HepG2 (cell line): ENCODE data around the gene UBE4A. TPM values are rescaled to one million over a fixed set of nuclear protein-coding genes. Genes with fewer than 3 reads are reported as not detected.

ENCODE experiments used
- ATAC-seq: fragments of 200-7000 bp; cut with Tn5 transposase; 3 replicates; pipeline ENCODE4 v1.9.1; 2020; ENCODE audit warnings: mild to moderate bottlenecking, moderate library complexity
- BruUV-seq: library from RNA; stranded (reverse); fragments of 400-500 nt; replicated peaks from 2 replicates; lab custom pipeline; 2021; lab: Mats Ljungman, UMichigan
- CTCF ChIA-PET: fragments of 300-600 bp; formaldehyde crosslinking; extraction: SDS; loops from one replicate; lab custom pipeline; 2021; ENCODE audit warnings: low total read pairs, inconsistent platforms, low intra/inter-chr PET ratio; lab: Yijun Ruan, JAX
- POLR2A ChIA-PET: fragments of 350-600 bp; sonication (Branson Sonifier 250); formaldehyde crosslinking; loops from one replicate; lab custom pipeline; 2020; ENCODE audit warnings: antibody characterized with exemption, inconsistent platforms; lab: Yijun Ruan, JAX
- DNase-seq: peaks from one replicate; pipeline ENCODE4 v3.0.0-alpha.2; 2015; ENCODE audit warnings: low spot score
- FAIRE-seq: peaks from 3 replicates; lab custom pipeline; 2011; peaks lifted over from hg19 to GRCh38; lab: Jason Lieb, UNC
- H2AFZ ChIP-seq: one replicate; pipeline ENCODE4 v1.6.1; 2011; ENCODE audit warnings: low read length, inconsistent platforms
- H3K27ac ChIP-seq: fragments of 300-600 bp; 3 replicates; pipeline ENCODE4 v1.8.0; 2011; ENCODE audit warnings: mixed run types, mild to moderate bottlenecking, mixed read lengths, low read length, inconsistent platforms; ENCODE audit not compliant: insufficient read depth; ENCODE audit errors: extremely low read length
- H3K27me3 ChIP-seq, 2 experiments: fragments of 200-600 bp in 1 of 2; 2 replicates in 1 of 2; 3 replicates in 1 of 2; pipeline versions ENCODE4 v1.6.0 to v1.8.0; 2011; ENCODE audit warnings: low read length in 2 of 2, mild to moderate bottlenecking in 2 of 2, moderate library complexity in 2 of 2, inconsistent platforms in 1 of 2; ENCODE audit not compliant: insufficient read depth in 2 of 2, control insufficient read depth in 1 of 2
- H3K36me3 ChIP-seq, 2 experiments: fragments of 200-600 bp in 1 of 2; replicated peaks in 1 of 2; 2 replicates in 1 of 2; 3 replicates in 1 of 2; pipeline versions ENCODE4 v1.5.1 to v1.8.0; 2011; ENCODE audit warnings: low read length in 2 of 2, inconsistent platforms in 1 of 2; ENCODE audit not compliant: insufficient read depth in 2 of 2, control insufficient read depth in 1 of 2
- H3K4me1 ChIP-seq: 2 replicates; pipeline ENCODE4 v1.5.1; 2012; ENCODE audit warnings: low read length, inconsistent platforms; ENCODE audit not compliant: insufficient read depth
- H3K4me2 ChIP-seq: 2 replicates; pipeline ENCODE4 v1.6.0; 2011; ENCODE audit warnings: low read depth, low read length, inconsistent platforms
- H3K4me3 ChIP-seq, 3 experiments: fragments of 200-600 bp in 1 of 3; sonication (generic), shearing (Covaris generic) in 1 of 3; replicated peaks in 1 of 3; 2 replicates each; pipeline ENCODE4 v1.5.1; 2011 to 2016; ENCODE audit warnings: low read length in 3 of 3, inconsistent platforms in 2 of 3, low read depth in 2 of 3, mild to moderate bottlenecking in 2 of 3, control low read depth in 1 of 3, mixed read lengths in 1 of 3; ENCODE audit not compliant: insufficient read depth in 1 of 3
- H3K79me2 ChIP-seq: one replicate; pipeline ENCODE4 v1.6.1; 2011; ENCODE audit warnings: low read length, inconsistent platforms; ENCODE audit not compliant: insufficient read depth
- H3K9ac ChIP-seq: 2 replicates; pipeline ENCODE4 v1.6.0; 2011; ENCODE audit warnings: mild to moderate bottlenecking, low read depth, low read length, inconsistent platforms; ENCODE audit not compliant: insufficient read depth
- H3K9me3 ChIP-seq: 2 replicates; pipeline ENCODE4 v1.5.1; 2012; ENCODE audit warnings: mild to moderate bottlenecking, low read length
- H4K20me1 ChIP-seq: 2 replicates; pipeline ENCODE4 v1.6.0; 2011; ENCODE audit warnings: inconsistent platforms, mild to moderate bottlenecking, low read length, moderate library complexity; ENCODE audit not compliant: insufficient read depth
- AHDC1 ChIP-seq: sonication (generic); formaldehyde crosslinking; IDR thresholded peaks from 2 replicates; pipeline ENCODE4 v1.5.1; 2020; ENCODE audit warnings: mild to moderate bottlenecking, missing genetic modification reagents, borderline replicate concordance
- BCL6 ChIP-seq: IDR thresholded peaks from 2 replicates; pipeline ENCODE4 v1.6.1; 2016; ENCODE audit warnings: missing genetic modification reagents, missing compliant biosample characterization
- BHLHE40 ChIP-seq: IDR thresholded peaks from 2 replicates; pipeline ENCODE4 v1.6.1; 2011; ENCODE audit warnings: low read length, improper control_type of control experiment
- CHD2 ChIP-seq: IDR thresholded peaks from 2 replicates; pipeline ENCODE4 v1.6.1; 2011; ENCODE audit warnings: low read depth, low read length, improper control_type of control experiment
- FOXA3 ChIP-seq: IDR thresholded peaks from 2 replicates; pipeline ENCODE4 v1.6.1; 2016; ENCODE audit warnings: missing genetic modification reagents, missing compliant biosample characterization
- GFI1 ChIP-seq: sonication (generic); formaldehyde crosslinking; IDR thresholded peaks from 2 replicates; pipeline ENCODE4 v1.5.0; 2020; ENCODE audit warnings: missing genetic modification reagents, mild to moderate bottlenecking, borderline replicate concordance
- HDAC1 ChIP-seq: sonication (generic); formaldehyde crosslinking; IDR thresholded peaks from 2 replicates; pipeline ENCODE4 v1.5.1; 2020; ENCODE audit warnings: mild to moderate bottlenecking, missing genetic modification reagents
- HMG20B ChIP-seq: conservative IDR thresholded peaks from 2 replicates; pipeline ENCODE4 v1.6.1; 2016; ENCODE audit warnings: missing genetic modification reagents, missing compliant biosample characterization
- ZBTB2 ChIP-seq: sonication (generic); formaldehyde crosslinking; IDR thresholded peaks from 2 replicates; pipeline ENCODE4 v1.8.0; 2022; ENCODE audit warnings: low read depth, missing genetic modification reagents
- ZFYVE20 ChIP-seq: sonication (generic); formaldehyde crosslinking; IDR thresholded peaks from 2 replicates; pipeline ENCODE4 v1.8.0; 2023; ENCODE audit warnings: low read depth, mild to moderate bottlenecking, moderate library complexity, missing genetic modification reagents, borderline replicate concordance
- ZNF337 ChIP-seq: sonication (generic); formaldehyde crosslinking; IDR thresholded peaks from 2 replicates; pipeline ENCODE4 v1.5.1; 2020; ENCODE audit warnings: missing genetic modification reagents, low read depth, mild to moderate bottlenecking, borderline replicate concordance
- ZNF598 ChIP-seq: sonication (generic); formaldehyde crosslinking; IDR thresholded peaks from 2 replicates; pipeline ENCODE4 v1.5.1; 2020; ENCODE audit warnings: mild to moderate bottlenecking, missing genetic modification reagents, borderline replicate concordance
- ZNF7 ChIP-seq: IDR thresholded peaks from 2 replicates; pipeline ENCODE4 v1.6.1; 2016; ENCODE audit warnings: missing biosample characterization, missing genetic modification reagents
- WGBS: methylation state at CpG from one replicate; pipeline ENCODE4 v1.1.6; 2017; ENCODE audit warnings: low lambda C conversion rate; 5-methylcytosine and 5-hydroxymethylcytosine counted together
- in situ Hi-C: cut with HindIII; loops from 2 replicates; pipeline ENCODE4 v1.10.0; 2017; ENCODE audit warnings: low pct_unique_long_range_greater_than_20kb; ENCODE audit not compliant: extremely low pct_ligation_motif_present
- intact Hi-C: fragments of 100-400 bp; cut with micrococcal nuclease; formaldehyde crosslinking; loops from one replicate; pipeline ENCODE4 v1.10.0; 2022; ENCODE audit not compliant: unreplicated experiment
- polyA plus RNA-seq, 8 experiments: library from polyadenylated mRNA; depleted of rRNA in 3 of 8; stranded (reverse) in 7 of 8; unstranded in 1 of 8; fragments of >200 nt; fragmentation: Illumina TruSeq in 4 of 8; extraction: Trizol in 4 of 8; gene quantifications; 2 replicates each; pipeline versions ENCODE4 v1.2.1 to v1.2.3, GENCODE V29; 2011 to 2016; ENCODE audit warnings: low read depth in 4 of 8, missing spikeins in 1 of 8, mixed read lengths in 1 of 8; ENCODE audit not compliant: insufficient read depth in 1 of 8
- total RNA-seq, 5 experiments: library from RNA; depleted of rRNA; stranded (reverse); fragments of >200 nt; fragmentation: Illumina TruSeq; extraction: Trizol; gene quantifications; 2 replicates each; pipeline ENCODE4 v1.2.3, GENCODE V29; 2016; ENCODE audit warnings: low read depth in 1 of 5

The UBE4A gene
- total and polyA plus RNA-seq, 2 of the 13 experiments (the other 11 are each of a cell fraction or from before 2014, with no cell fraction given), result 15.1 to 32.7 TPM

- ATAC-seq, result peak; percentile 55
- Histone ChIP-seq H3K4me3 (peak overlapping the region; percentile 91 to 97 (median 95)), H3K9ac (peak overlapping the region; percentile 91), H4K20me1 (peaks cover 16% of the 10 kb centered on the region), H3K4me2 (peak overlapping the region; percentile 85), H3K9me3 (no peaks in the 10 kb centered on the region), H3K4me1 (peaks cover 40% of the 10 kb centered on the region), H2AFZ (peak overlapping the region; percentile 18), H3K36me3 (peaks cover 2 to 23% of the 10 kb centered on the region in 2 experiments; a peak in 4 of 5 replicates), H3K27ac (peak overlapping the region; percentile 90), H3K79me2 (peaks cover 49% of the 10 kb centered on the region), H3K27me3 (no peaks in the 10 kb centered on the region; a peak in 1 of 5 replicates)
- peak; percentile 76 for DNase-seq
- in situ Hi-C loops, result no loop called here
- FAIRE-seq, result peak; percentile 46
- ChIA-PET POLR2A (interaction anchor here (0.7 to 1.9 kb wide), 7 partner anchors 9 to 219 kb away, joined by 3 to 20 read pairs (median 4); partner anchors contain the start of gene KMT2A), CTCF (no interaction called here)
- BruUV-seq, result TSS peak; percentile 64
- under 1% methylated on average over 22 of the region's 22 CpGs for WGBS
- intact Hi-C loops, result loop anchor here (2.0 kb wide), 2 partner anchors 33 to 87 kb away; no protein-coding TSS in a partner anchor
- TF ChIP-seq BCL6 (CRISPR knock-in tag) (peak; percentile 92), ZNF7 (CRISPR knock-in tag) (no peak), CHD2 (no peak), FOXA3 (CRISPR knock-in tag) (0 out of 2 replicates have a peak, but pooled peaks have one; percentile 28), GFI1 (CRISPR knock-in tag) (peak; percentile 48; the same call in 1 of the 2 replicates), ZBTB2 (CRISPR knock-in tag) (no peak), ZNF598 (CRISPR knock-in tag) (0 out of 2 replicates have a peak, but pooled peaks have one; percentile 1), HMG20B (CRISPR knock-in tag) (peak; percentile 69), HDAC1 (CRISPR knock-in tag) (0 out of 2 replicates have a peak, but pooled peaks have one; percentile 15), BHLHE40 (no peak), AHDC1 (CRISPR knock-in tag) (no peak), ZFYVE20 (CRISPR knock-in tag) (0 out of 2 replicates have a peak, but pooled peaks have one; percentile 35), ZNF337 (CRISPR knock-in tag) (no peak)
These were observed 42.6 kb downstream of the UBE4A start for GRCh38 chr11:118401880-118402590.
